ENCODE results near the gene ZHX3.

- TF ChIP-seq POLR2A (IDR thresholded peaks at IDR 0.05) (no peak), CTCF (IDR thresholded peaks at IDR 0.05) (no peak)
These were observed 30.2 kb downstream of the ZHX3 start for GRCh38 chr20:41287327-41287726.
